Peyer's patch (tissue), 4 donors: ENCODE measurements around the gene SLC39A1.

Experiments
- CTCF ChIP-seq, 6 experiments: fragments of 450-650 bp in 4 of 6; fragments of 200-600 bp in 2 of 6; sonication (generic) in 1 of 6; IDR thresholded peaks; one replicate each; pipeline ENCODE4 v1.5.1; 2017 to 2019; ENCODE audit warnings: antibody characterized with exemption in 6 of 6, mild to moderate bottlenecking in 3 of 6, moderate library complexity in 1 of 6
- POLR2A ChIP-seq, 2 donors: fragments of 450-650 bp; IDR thresholded peaks; one replicate each; pipeline ENCODE4 v1.5.1; 2017; ENCODE audit warnings: antibody characterized with exemption in 2 of 2, mild to moderate bottlenecking in 2 of 2, moderate library complexity in 2 of 2

DNA sequence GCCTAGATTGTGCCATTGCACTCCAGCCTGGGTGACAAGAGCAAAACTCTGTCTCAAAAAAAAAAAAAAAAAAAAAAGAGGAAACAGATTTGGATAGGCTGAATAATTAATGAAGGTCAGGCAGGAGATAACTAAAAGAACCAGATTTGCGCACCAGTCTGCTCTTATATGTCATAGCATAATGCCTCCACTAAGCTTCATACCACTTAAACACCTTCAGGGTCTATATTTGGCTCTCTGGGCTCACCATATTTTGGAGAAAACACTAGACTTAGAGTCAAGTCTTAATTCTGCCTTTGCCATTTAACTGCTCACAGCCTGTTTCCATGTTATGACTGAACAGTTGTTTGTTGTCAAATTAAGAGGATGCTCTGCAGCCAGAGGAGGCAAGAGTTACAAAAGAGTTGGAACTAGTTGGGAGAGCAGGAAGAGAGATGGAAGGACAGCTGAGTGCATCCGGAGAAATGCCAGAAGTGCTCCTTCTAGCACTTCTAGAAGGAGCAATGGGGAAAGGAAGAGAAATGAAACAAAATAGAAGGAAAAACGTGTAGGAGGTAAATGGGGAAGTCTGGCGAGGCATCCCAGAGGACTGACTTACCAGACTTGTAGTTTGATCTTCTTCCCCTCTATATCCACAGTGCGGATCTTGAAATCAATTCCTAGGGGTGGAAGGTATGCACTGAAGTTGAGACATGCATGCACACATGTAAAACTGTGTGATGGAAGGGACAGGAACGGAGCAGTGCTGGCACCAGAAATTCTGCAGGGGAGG, 21.0 kb upstream of the SLC39A1 start:
- TF ChIP-seq CTCF (IDR thresholded peaks at IDR 0.05) (no peak), POLR2A (IDR thresholded peaks at IDR 0.05) (no peak)
